Neutrophil (primary cell): Measurements from ENCODE around the gene IL12RB2.

Experiments used
- H3K27ac ChIP-seq: fragments of 200-600 bp; sonication (generic); 2 replicates; pipeline ENCODE4 v1.5.1; 2016; ENCODE audit warnings: mild to moderate bottlenecking, moderate library complexity
- H3K27me3 ChIP-seq: fragments of 200-600 bp; sonication (generic); 2 replicates; pipeline ENCODE4 v1.6.0; 2016; ENCODE audit warnings: mild to moderate bottlenecking
- H3K36me3 ChIP-seq: fragments of 200-600 bp; sonication (generic); 2 replicates; pipeline ENCODE4 v1.5.1; 2017
- H3K4me1 ChIP-seq, 2 experiments: fragments of 200-600 bp in 1 of 2; sonication (generic) in 1 of 2; 1 replicate in 1 of 2; 2 replicates in 1 of 2; pipeline versions ENCODE4 v1.5.1 to v1.6.1; 2013 to 2016; ENCODE audit warnings: low read depth in 1 of 2, low read length in 1 of 2, mild to moderate bottlenecking in 1 of 2, moderate library complexity in 1 of 2; ENCODE audit not compliant: control insufficient read depth in 1 of 2, insufficient read depth in 1 of 2
- H3K4me3 ChIP-seq, 2 experiments: fragments of 200-600 bp in 1 of 2; sonication (generic) in 1 of 2; 1 replicate in 1 of 2; 2 replicates in 1 of 2; pipeline ENCODE4 v1.5.1; 2013 to 2016; ENCODE audit warnings: low read depth in 1 of 2, low read length in 1 of 2, mild to moderate bottlenecking in 1 of 2, moderate library complexity in 1 of 2
- H3K9me3 ChIP-seq: fragments of 200-600 bp; sonication (generic); 2 replicates; pipeline ENCODE4 v1.5.1; 2016
- CTCF ChIP-seq: fragments of 200-600 bp; sonication (generic); IDR thresholded peaks from 2 replicates; pipeline ENCODE4 v1.5.1; 2016; ENCODE audit warnings: antibody characterized with exemption

Gene IL12RB2

GRCh38 chr1:67367370-67368045 is 59.8 kb downstream of the IL12RB2 start:
- no peaks in the 10 kb centered on the region for H3K9me3 ChIP-seq
- no peaks in the 10 kb centered on the region for H3K4me1 ChIP-seq
- H3K36me3 ChIP-seq = no peaks in the 10 kb centered on the region
- no peak for TF ChIP-seq CTCF
- no peak overlapping the region for H3K4me3 ChIP-seq
- no peak overlapping the region for H3K27ac ChIP-seq
- H3K27me3 ChIP-seq = no peaks in the 10 kb centered on the region

- no peak for TF ChIP-seq CTCF
- no peaks in the 10 kb centered on the region for H3K4me1 ChIP-seq
These were observed 60.4 kb downstream of the IL12RB2 start for GRCh38 chr1:67368046-67368514.

GRCh38 chr1:67371043-67371442 is 63.4 kb downstream of the IL12RB2 start:
- H3K27ac ChIP-seq = no peak overlapping the region
- no peaks in the 10 kb centered on the region for H3K9me3 ChIP-seq
- TF ChIP-seq CTCF = no peak
- H3K36me3 ChIP-seq = no peaks in the 10 kb centered on the region
- H3K27me3 ChIP-seq = no peaks in the 10 kb centered on the region
- H3K4me3 ChIP-seq = no peak overlapping the region
- no peaks in the 10 kb centered on the region for H3K4me1 ChIP-seq

More at GRCh38 chr1:67368046-67368514, 60.4 kb downstream of the IL12RB2 start:
- Histone ChIP-seq H3K27ac (no peak overlapping the region), H3K27me3 (no peaks in the 10 kb centered on the region), H3K36me3 (no peaks in the 10 kb centered on the region), H3K9me3 (no peaks in the 10 kb centered on the region), H3K4me3 (no peak overlapping the region)

GRCh38 chr1:67371681-67372080 is 64.0 kb downstream of the IL12RB2 start:
- Histone ChIP-seq H3K9me3 (no peaks in the 10 kb centered on the region), H3K36me3 (no peaks in the 10 kb centered on the region), H3K4me1 (no peaks in the 10 kb centered on the region), H3K27me3 (no peaks in the 10 kb centered on the region), H3K4me3 (no peak overlapping the region), H3K27ac (no peak overlapping the region)
- TF ChIP-seq CTCF = no peak

GRCh38 chr1:67372136-67372535 is 64.5 kb downstream of the IL12RB2 start:
- no peak for TF ChIP-seq CTCF
- no peaks in the 10 kb centered on the region for H3K4me1 ChIP-seq
- H3K9me3 ChIP-seq = no peaks in the 10 kb centered on the region
- no peaks in the 10 kb centered on the region for H3K27me3 ChIP-seq
- no peaks in the 10 kb centered on the region for H3K36me3 ChIP-seq
- H3K4me3 ChIP-seq = no peak overlapping the region
- H3K27ac ChIP-seq = no peak overlapping the region
